ENCODE results near the gene AGPAT3. TPM values are rescaled to one million over a fixed set of nuclear protein-coding genes. Genes with fewer than 3 reads are reported as not detected.

The AGPAT3 gene
- total RNA-seq, 6 experiments from 2014 or later, result 56.9 to 111 (median 95.3) TPM

- DNase-seq, result no peak
- Histone ChIP-seq H3K4me3 (peak overlapping the region; percentile 78 to 98 (median 98)), H3K27ac (peak overlapping the region; percentile 72 to 93 (median 87)), H3K36me3 (no peaks in the 10 kb centered on the region), H3K27me3 (no peaks in the 10 kb centered on the region), H3K4me1 (peaks cover 0 to 42% (median 8%) of the 10 kb centered on the region in 4 donors), H3K9me3 (no peaks in the 10 kb centered on the region)
- no peak for TF ChIP-seq CTCF (IDR thresholded peaks at IDR 0.05)
- TF ChIP-seq POLR2A (IDR thresholded peaks at IDR 0.05), result no peak
- ATAC-seq, result peak; percentile 9 to 30 (median 28)
- intact Hi-C loops (cut with DNase I), result no loop called here
- 6% methylated on average over 8 of the region's 8 CpGs for WGBS (ENCODE audit: insufficient coverage, low coverage, low lambda C conversion rate, missing lambda C conversion rate)
Measured at GRCh38 chr21:44013380-44014088, 148.5 kb downstream of the AGPAT3 start.

- no peaks in the 10 kb centered on the region for H3K36me3 ChIP-seq
- no peaks in the 10 kb centered on the region for H3K9me3 ChIP-seq
- 83% methylated on average over 6 of the region's 9 CpGs for WGBS (ENCODE audit: insufficient coverage, low coverage, low lambda C conversion rate, missing lambda C conversion rate)
- H3K4me1 ChIP-seq, result peaks cover 0 to 45% (median 6%) of the 10 kb centered on the region in 4 donors
- H3K27ac ChIP-seq, result no peak overlapping the region
- intact Hi-C loops (cut with DNase I), result no loop called here
- TF ChIP-seq CTCF (IDR thresholded peaks at IDR 0.05) (no peak), POLR2A (IDR thresholded peaks at IDR 0.05) (no peak)
- DNase-seq (no peak), ATAC-seq (no peak)
- H3K27me3 ChIP-seq, result no peaks in the 10 kb centered on the region
- H3K4me3 ChIP-seq, result no peak overlapping the region
Measured at GRCh38 chr21:44017601-44018000, 152.6 kb downstream of the AGPAT3 start.

GRCh38 chr21:44018127-44018526 lies 153.1 kb downstream of the AGPAT3 start:
- intact Hi-C loops (cut with DNase I), result no loop called here
- TF ChIP-seq CTCF (IDR thresholded peaks at IDR 0.05) (no peak), POLR2A (IDR thresholded peaks at IDR 0.05) (no peak)
- Histone ChIP-seq H3K27ac (no peak overlapping the region), H3K4me3 (no peak overlapping the region), H3K9me3 (no peaks in the 10 kb centered on the region), H3K36me3 (no peaks in the 10 kb centered on the region), H3K4me1 (peaks cover 0 to 45% (median 6%) of the 10 kb centered on the region in 4 donors), H3K27me3 (no peaks in the 10 kb centered on the region)
- DNase-seq (no peak), ATAC-seq (no peak)
- WGBS (ENCODE audit: insufficient coverage, low coverage, low lambda C conversion rate, missing lambda C conversion rate), result 89% methylated on average over 4 of the region's 5 CpGs

- TF ChIP-seq CTCF (IDR thresholded peaks at IDR 0.05), result no peak
- TF ChIP-seq POLR2A (IDR thresholded peaks at IDR 0.05), result no peak
- Histone ChIP-seq H3K4me3 (no peak overlapping the region), H3K27me3 (no peaks in the 10 kb centered on the region), H3K9me3 (no peaks in the 10 kb centered on the region), H3K27ac (no peak overlapping the region), H3K36me3 (no peaks in the 10 kb centered on the region), H3K4me1 (peaks cover 0 to 39% (median 2%) of the 10 kb centered on the region in 4 donors)
- 56% methylated on average over 4 of the region's 10 CpGs for WGBS (ENCODE audit: insufficient coverage, low coverage, low lambda C conversion rate, missing lambda C conversion rate)
- intact Hi-C loops (cut with DNase I), result no loop called here
- ATAC-seq, result no peak
- no peak for DNase-seq
Measured at GRCh38 chr21:44018813-44019567, 154.0 kb downstream of the AGPAT3 start.

Data from right lobe of liver (tissue), 6 donors.